SK-N-SH (cell line): ENCODE results near the gene CLCN2. TPM values are rescaled to one million over a fixed set of nuclear protein-coding genes. Genes with fewer than 3 reads are reported as not detected.

Experiments
- FOSL2 ChIP-seq: IDR thresholded peaks from 2 replicates; pipeline ENCODE4 v1.4.0; 2012; ENCODE audit warnings: low read depth, mild to moderate bottlenecking, moderate library complexity, borderline replicate concordance
- JUND ChIP-seq: IDR thresholded peaks from 2 replicates; pipeline ENCODE4 v1.4.0; 2012
- MXI1 ChIP-seq: IDR thresholded peaks from 2 replicates; pipeline ENCODE4 v1.6.1; 2012; ENCODE audit warnings: mild to moderate bottlenecking, low read depth, low read length, improper control_type of control experiment
- RCOR1 ChIP-seq: fragments of 150-350 bp; IDR thresholded peaks from 2 replicates; pipeline ENCODE4 v1.6.1; 2017; ENCODE audit warnings: antibody characterized with exemption, low read length
- RFX5 ChIP-seq: IDR thresholded peaks from 2 replicates; pipeline ENCODE4 v1.6.1; 2012; ENCODE audit warnings: mild to moderate bottlenecking, improper control_type of control experiment, low read length
- RXRA ChIP-seq: IDR thresholded peaks from 2 replicates; pipeline ENCODE4 v1.4.0; 2012; ENCODE audit warnings: low read depth, mild to moderate bottlenecking, borderline replicate concordance
- SMC3 ChIP-seq: IDR thresholded peaks from 2 replicates; pipeline ENCODE4 v1.6.1; 2012; ENCODE audit warnings: low read depth, low read length, improper control_type of control experiment
- TEAD4 ChIP-seq: IDR thresholded peaks from 2 replicates; pipeline ENCODE4 v1.4.0; 2012; ENCODE audit warnings: mild to moderate bottlenecking, borderline replicate concordance; ENCODE audit not compliant: insufficient read depth
- polyA plus RNA-seq, 3 experiments: library from polyadenylated mRNA; depleted of rRNA; stranded (reverse); fragments of >200 nt; gene quantifications; 2 replicates each; pipeline ENCODE4 v1.2.3, GENCODE V29; 2012
- TF ChIP-seq, protein P1 (sequence below): IDR thresholded peaks from 2 replicates; pipeline ENCODE4 v1.6.1; 2012; ENCODE audit warnings: mild to moderate bottlenecking, low read depth, low read length, moderate library complexity
- TF ChIP-seq, protein P2 (sequence below): IDR thresholded peaks from 2 replicates; pipeline ENCODE4 v1.4.0; 2012; ENCODE audit warnings: low read depth
- TF ChIP-seq, protein P3 (sequence below): IDR thresholded peaks from 2 replicates; pipeline ENCODE4 v1.4.0; 2012; ENCODE audit warnings: low read depth, borderline replicate concordance
- TF ChIP-seq, protein P4 (sequence below): IDR thresholded peaks from 2 replicates; pipeline ENCODE4 v1.4.0; 2012; ENCODE audit warnings: low read depth, borderline replicate concordance

Gene CLCN2
- polyA plus RNA-seq, 1 of the 3 experiments (the other 2 are of a cell fraction), result 9.1 TPM

- TF ChIP-seq, protein P1, sequence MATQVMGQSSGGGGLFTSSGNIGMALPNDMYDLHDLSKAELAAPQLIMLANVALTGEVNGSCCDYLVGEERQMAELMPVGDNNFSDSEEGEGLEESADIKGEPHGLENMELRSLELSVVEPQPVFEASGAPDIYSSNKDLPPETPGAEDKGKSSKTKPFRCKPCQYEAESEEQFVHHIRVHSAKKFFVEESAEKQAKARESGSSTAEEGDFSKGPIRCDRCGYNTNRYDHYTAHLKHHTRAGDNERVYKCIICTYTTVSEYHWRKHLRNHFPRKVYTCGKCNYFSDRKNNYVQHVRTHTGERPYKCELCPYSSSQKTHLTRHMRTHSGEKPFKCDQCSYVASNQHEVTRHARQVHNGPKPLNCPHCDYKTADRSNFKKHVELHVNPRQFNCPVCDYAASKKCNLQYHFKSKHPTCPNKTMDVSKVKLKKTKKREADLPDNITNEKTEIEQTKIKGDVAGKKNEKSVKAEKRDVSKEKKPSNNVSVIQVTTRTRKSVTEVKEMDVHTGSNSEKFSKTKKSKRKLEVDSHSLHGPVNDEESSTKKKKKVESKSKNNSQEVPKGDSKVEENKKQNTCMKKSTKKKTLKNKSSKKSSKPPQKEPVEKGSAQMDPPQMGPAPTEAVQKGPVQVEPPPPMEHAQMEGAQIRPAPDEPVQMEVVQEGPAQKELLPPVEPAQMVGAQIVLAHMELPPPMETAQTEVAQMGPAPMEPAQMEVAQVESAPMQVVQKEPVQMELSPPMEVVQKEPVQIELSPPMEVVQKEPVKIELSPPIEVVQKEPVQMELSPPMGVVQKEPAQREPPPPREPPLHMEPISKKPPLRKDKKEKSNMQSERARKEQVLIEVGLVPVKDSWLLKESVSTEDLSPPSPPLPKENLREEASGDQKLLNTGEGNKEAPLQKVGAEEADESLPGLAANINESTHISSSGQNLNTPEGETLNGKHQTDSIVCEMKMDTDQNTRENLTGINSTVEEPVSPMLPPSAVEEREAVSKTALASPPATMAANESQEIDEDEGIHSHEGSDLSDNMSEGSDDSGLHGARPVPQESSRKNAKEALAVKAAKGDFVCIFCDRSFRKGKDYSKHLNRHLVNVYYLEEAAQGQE, result no peak
- TF ChIP-seq, protein P2, sequence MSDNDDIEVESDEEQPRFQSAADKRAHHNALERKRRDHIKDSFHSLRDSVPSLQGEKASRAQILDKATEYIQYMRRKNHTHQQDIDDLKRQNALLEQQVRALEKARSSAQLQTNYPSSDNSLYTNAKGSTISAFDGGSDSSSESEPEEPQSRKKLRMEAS, result no peak
- TF ChIP-seq RCOR1, result no peak
- TF ChIP-seq MXI1, result no peak
- no peak for TF ChIP-seq RXRA
- no peak for TF ChIP-seq SMC3
- no peak for TF ChIP-seq TEAD4
- TF ChIP-seq, protein P3, sequence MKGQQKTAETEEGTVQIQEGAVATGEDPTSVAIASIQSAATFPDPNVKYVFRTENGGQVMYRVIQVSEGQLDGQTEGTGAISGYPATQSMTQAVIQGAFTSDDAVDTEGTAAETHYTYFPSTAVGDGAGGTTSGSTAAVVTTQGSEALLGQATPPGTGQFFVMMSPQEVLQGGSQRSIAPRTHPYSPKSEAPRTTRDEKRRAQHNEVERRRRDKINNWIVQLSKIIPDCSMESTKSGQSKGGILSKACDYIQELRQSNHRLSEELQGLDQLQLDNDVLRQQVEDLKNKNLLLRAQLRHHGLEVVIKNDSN, result no peak
- no peak for TF ChIP-seq RFX5
- TF ChIP-seq FOSL2, result no peak
- no peak for TF ChIP-seq JUND
- TF ChIP-seq, protein P4, sequence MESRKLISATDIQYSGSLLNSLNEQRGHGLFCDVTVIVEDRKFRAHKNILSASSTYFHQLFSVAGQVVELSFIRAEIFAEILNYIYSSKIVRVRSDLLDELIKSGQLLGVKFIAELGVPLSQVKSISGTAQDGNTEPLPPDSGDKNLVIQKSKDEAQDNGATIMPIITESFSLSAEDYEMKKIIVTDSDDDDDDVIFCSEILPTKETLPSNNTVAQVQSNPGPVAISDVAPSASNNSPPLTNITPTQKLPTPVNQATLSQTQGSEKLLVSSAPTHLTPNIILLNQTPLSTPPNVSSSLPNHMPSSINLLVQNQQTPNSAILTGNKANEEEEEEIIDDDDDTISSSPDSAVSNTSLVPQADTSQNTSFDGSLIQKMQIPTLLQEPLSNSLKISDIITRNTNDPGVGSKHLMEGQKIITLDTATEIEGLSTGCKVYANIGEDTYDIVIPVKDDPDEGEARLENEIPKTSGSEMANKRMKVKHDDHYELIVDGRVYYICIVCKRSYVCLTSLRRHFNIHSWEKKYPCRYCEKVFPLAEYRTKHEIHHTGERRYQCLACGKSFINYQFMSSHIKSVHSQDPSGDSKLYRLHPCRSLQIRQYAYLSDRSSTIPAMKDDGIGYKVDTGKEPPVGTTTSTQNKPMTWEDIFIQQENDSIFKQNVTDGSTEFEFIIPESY, result no peak
These were observed 3.9 kb downstream of the CLCN2 start (continued) for GRCh38 chr3:184357248-184358123.
